Measurements from ENCODE around the gene CACNA1D.

CACNA1D gene

GRCh38 chr3:53748512-53749271 lies 254.3 kb downstream of the CACNA1D start:
- no peaks in the 10 kb centered on the region for H3K27me3 ChIP-seq (ENCODE audit: insufficient read depth, low read length)
- H3K36me3 ChIP-seq (ENCODE audit: insufficient read depth, low read length), result no peaks in the 10 kb centered on the region
- peaks cover 4% of the 10 kb centered on the region for H3K4me1 ChIP-seq (ENCODE audit: insufficient read depth, low read length)
- no peak overlapping the region for H2AFZ ChIP-seq (ENCODE audit: low read depth, low read length)
- H3K4me3 ChIP-seq (ENCODE audit: low read length), result no peak overlapping the region
- no peaks in the 10 kb centered on the region for H3K9me3 ChIP-seq (ENCODE audit: low read length)

GRCh38 chr3:53749448-53749847 lies 255.0 kb downstream of the CACNA1D start:
- Histone ChIP-seq H3K4me3 (ENCODE audit: low read length) (no peak overlapping the region), H3K4me1 (ENCODE audit: insufficient read depth, low read length) (peaks cover 12% of the 10 kb centered on the region), H3K9me3 (ENCODE audit: low read length) (no peaks in the 10 kb centered on the region), H3K36me3 (ENCODE audit: insufficient read depth, low read length) (no peaks in the 10 kb centered on the region), H2AFZ (ENCODE audit: low read depth, low read length) (no peak overlapping the region), H3K27me3 (ENCODE audit: insufficient read depth, low read length) (no peaks in the 10 kb centered on the region)

- no peaks in the 10 kb centered on the region for H3K27me3 ChIP-seq (ENCODE audit: insufficient read depth, low read length)
These were observed 256.1 kb downstream of the CACNA1D start for GRCh38 chr3:53750253-53751210.

GRCh38 chr3:53753518-53754183 lies 259.2 kb downstream of the CACNA1D start:
- Histone ChIP-seq H3K9me3 (ENCODE audit: low read length) (no peaks in the 10 kb centered on the region), H3K4me1 (ENCODE audit: insufficient read depth, low read length) (peaks cover 13% of the 10 kb centered on the region), H3K36me3 (ENCODE audit: insufficient read depth, low read length) (no peaks in the 10 kb centered on the region), H3K27me3 (ENCODE audit: insufficient read depth, low read length) (no peaks in the 10 kb centered on the region), H3K4me3 (ENCODE audit: low read length) (no peak overlapping the region), H2AFZ (ENCODE audit: low read depth, low read length) (no peak overlapping the region)

More at GRCh38 chr3:53750253-53751210, 256.1 kb downstream of the CACNA1D start:
- H3K36me3 ChIP-seq (ENCODE audit: insufficient read depth, low read length), result no peaks in the 10 kb centered on the region
- no peak overlapping the region for H3K4me3 ChIP-seq (ENCODE audit: low read length)
- H3K9me3 ChIP-seq (ENCODE audit: low read length), result no peaks in the 10 kb centered on the region
- H2AFZ ChIP-seq (ENCODE audit: low read depth, low read length), result no peak overlapping the region
- H3K4me1 ChIP-seq (ENCODE audit: insufficient read depth, low read length), result peaks cover 13% of the 10 kb centered on the region

- Histone ChIP-seq H3K4me3 (ENCODE audit: low read length) (no peak overlapping the region), H3K9me3 (ENCODE audit: low read length) (no peaks in the 10 kb centered on the region), H2AFZ (ENCODE audit: low read depth, low read length) (no peak overlapping the region), H3K36me3 (ENCODE audit: insufficient read depth, low read length) (no peaks in the 10 kb centered on the region), H3K27me3 (ENCODE audit: insufficient read depth, low read length) (no peaks in the 10 kb centered on the region), H3K4me1 (ENCODE audit: insufficient read depth, low read length) (peaks cover 13% of the 10 kb centered on the region)
These were observed 259.9 kb downstream of the CACNA1D start for GRCh38 chr3:53754325-53754724.

- Histone ChIP-seq H3K4me3 (ENCODE audit: low read length) (no peak overlapping the region), H2AFZ (ENCODE audit: low read depth, low read length) (no peak overlapping the region), H3K4me1 (ENCODE audit: insufficient read depth, low read length) (peaks cover 7% of the 10 kb centered on the region), H3K27me3 (ENCODE audit: insufficient read depth, low read length) (no peaks in the 10 kb centered on the region), H3K9me3 (ENCODE audit: low read length) (no peaks in the 10 kb centered on the region), H3K36me3 (ENCODE audit: insufficient read depth, low read length) (no peaks in the 10 kb centered on the region)
These were observed 264.4 kb downstream of the CACNA1D start for GRCh38 chr3:53758846-53759245.

GRCh38 chr3:53763353-53763752 lies 268.9 kb downstream of the CACNA1D start:
- Histone ChIP-seq H3K36me3 (ENCODE audit: insufficient read depth, low read length) (no peaks in the 10 kb centered on the region), H3K27me3 (ENCODE audit: insufficient read depth, low read length) (no peaks in the 10 kb centered on the region), H3K4me3 (ENCODE audit: low read length) (no peak overlapping the region), H3K9me3 (ENCODE audit: low read length) (no peaks in the 10 kb centered on the region), H3K4me1 (ENCODE audit: insufficient read depth, low read length) (peaks cover 6% of the 10 kb centered on the region), H2AFZ (ENCODE audit: low read depth, low read length) (no peak overlapping the region)

GRCh38 chr3:53764026-53764775 lies 269.8 kb downstream of the CACNA1D start:
- Histone ChIP-seq H3K4me1 (ENCODE audit: insufficient read depth, low read length) (peaks cover 6% of the 10 kb centered on the region), H3K9me3 (ENCODE audit: low read length) (no peaks in the 10 kb centered on the region), H2AFZ (ENCODE audit: low read depth, low read length) (no peak overlapping the region), H3K4me3 (ENCODE audit: low read length) (no peak overlapping the region), H3K27me3 (ENCODE audit: insufficient read depth, low read length) (no peaks in the 10 kb centered on the region), H3K36me3 (ENCODE audit: insufficient read depth, low read length) (no peaks in the 10 kb centered on the region)

- no peaks in the 10 kb centered on the region for H3K9me3 ChIP-seq (ENCODE audit: low read length)
- H3K4me3 ChIP-seq (ENCODE audit: low read length), result no peak overlapping the region
- H3K27me3 ChIP-seq (ENCODE audit: insufficient read depth, low read length), result no peaks in the 10 kb centered on the region
- H3K4me1 ChIP-seq (ENCODE audit: insufficient read depth, low read length), result peaks cover 6% of the 10 kb centered on the region
- no peak overlapping the region for H2AFZ ChIP-seq (ENCODE audit: low read depth, low read length)
- no peaks in the 10 kb centered on the region for H3K36me3 ChIP-seq (ENCODE audit: insufficient read depth, low read length)
These were observed 271.3 kb downstream of the CACNA1D start for GRCh38 chr3:53765753-53766152.

GRCh38 chr3:53766706-53767105 lies 272.3 kb downstream of the CACNA1D start:
- Histone ChIP-seq H3K4me1 (ENCODE audit: insufficient read depth, low read length) (peaks cover 6% of the 10 kb centered on the region), H3K27me3 (ENCODE audit: insufficient read depth, low read length) (no peaks in the 10 kb centered on the region), H2AFZ (ENCODE audit: low read depth, low read length) (no peak overlapping the region), H3K36me3 (ENCODE audit: insufficient read depth, low read length) (no peaks in the 10 kb centered on the region), H3K4me3 (ENCODE audit: low read length) (no peak overlapping the region), H3K9me3 (ENCODE audit: low read length) (no peaks in the 10 kb centered on the region)

- H3K27me3 ChIP-seq (ENCODE audit: insufficient read depth, low read length), result no peaks in the 10 kb centered on the region
- H2AFZ ChIP-seq (ENCODE audit: low read depth, low read length), result no peak overlapping the region
These were observed 274.4 kb downstream of the CACNA1D start for GRCh38 chr3:53768478-53769459.

More at GRCh38 chr3:53768478-53769459, 274.4 kb downstream of the CACNA1D start:
- Histone ChIP-seq H3K4me3 (ENCODE audit: low read length) (no peak overlapping the region), H3K36me3 (ENCODE audit: insufficient read depth, low read length) (no peaks in the 10 kb centered on the region), H3K4me1 (ENCODE audit: insufficient read depth, low read length) (peaks cover 10% of the 10 kb centered on the region), H3K9me3 (ENCODE audit: low read length) (no peaks in the 10 kb centered on the region)

Data from neuron (in vitro differentiated cells).